Fibroblast of upper back skin (primary cell): Measurements from ENCODE around the gene CUL2.
"Not testable (repeated sequence)": the region's sequence is repeated elsewhere in the genome, so short reads cannot be mapped to it uniquely, and the experiment has no call there.

Experiments
- DNase-seq: peaks from one replicate; pipeline ENCODE4 v3.0.0-alpha.2; 2013

CUL2 gene

DNA sequence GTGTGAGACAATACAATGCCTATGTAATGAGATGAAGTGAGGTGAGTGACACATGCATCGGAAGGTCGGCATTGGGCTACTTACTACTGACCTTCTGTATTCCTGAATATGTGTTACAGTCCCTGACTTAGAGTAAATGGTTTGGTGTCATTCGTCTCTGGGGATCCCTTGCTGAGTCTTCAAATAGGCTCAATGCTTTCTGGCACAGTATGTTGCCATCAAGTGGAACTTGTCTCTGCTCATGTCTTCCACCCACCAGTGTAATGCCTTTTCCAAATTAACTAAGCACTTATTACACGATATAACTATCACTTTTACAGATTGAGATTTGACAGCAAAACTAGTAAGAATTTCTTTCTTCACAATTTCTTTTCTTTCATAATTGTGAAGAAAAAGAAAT is 10.9 kb downstream of the CUL2 start:
- DNase-seq, result no peak

- no peak for DNase-seq
These were observed 14.9 kb downstream of the CUL2 start for GRCh38 chr10:35075228-35075627.

DNA sequence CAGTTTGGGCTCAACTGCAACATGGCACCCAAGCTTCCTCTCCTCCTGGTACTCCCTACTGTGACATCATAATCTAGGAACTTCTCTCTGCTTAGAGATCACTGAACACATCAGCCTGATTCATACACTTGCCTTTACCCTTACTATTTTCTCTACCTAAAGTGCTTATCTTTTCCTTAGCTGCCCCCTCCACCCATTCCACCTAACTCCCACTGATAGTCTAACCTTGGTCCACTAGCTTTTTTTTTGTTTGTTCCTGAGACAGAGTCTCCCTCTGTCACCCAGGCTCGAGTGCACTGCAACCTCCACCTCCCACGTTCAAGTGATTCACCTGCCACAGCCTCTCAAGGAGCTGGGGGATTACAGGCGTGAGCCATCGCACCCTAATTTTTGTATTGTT is 15.9 kb downstream of the CUL2 start:
- DNase-seq, result no peak

DNA sequence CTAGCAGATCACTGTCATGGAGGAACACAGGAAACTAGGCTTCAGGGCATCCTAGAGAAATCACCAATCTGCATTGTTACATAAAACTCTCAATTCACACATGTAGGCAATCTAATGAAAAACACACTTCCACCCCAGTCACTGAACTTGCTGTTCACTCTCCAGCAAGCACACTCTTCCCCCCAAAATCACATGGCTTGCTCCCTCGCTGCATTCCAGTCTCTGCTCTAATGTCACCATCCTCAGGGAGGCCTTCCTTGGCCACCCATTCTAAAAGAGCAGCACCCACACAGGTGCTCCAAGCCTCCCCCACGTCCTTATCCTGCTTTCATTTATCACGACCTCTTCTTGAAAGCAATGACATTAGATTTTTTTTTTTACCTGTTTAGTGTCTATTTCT is 19.6 kb downstream of the CUL2 start:
- DNase-seq, result no peak

GRCh38 chr10:35063837-35064454 is 26.2 kb downstream of the CUL2 start:
- no peak for DNase-seq

GRCh38 chr10:35059481-35059880 is 30.7 kb downstream of the CUL2 start:
- peak; percentile 80 for DNase-seq

DNA sequence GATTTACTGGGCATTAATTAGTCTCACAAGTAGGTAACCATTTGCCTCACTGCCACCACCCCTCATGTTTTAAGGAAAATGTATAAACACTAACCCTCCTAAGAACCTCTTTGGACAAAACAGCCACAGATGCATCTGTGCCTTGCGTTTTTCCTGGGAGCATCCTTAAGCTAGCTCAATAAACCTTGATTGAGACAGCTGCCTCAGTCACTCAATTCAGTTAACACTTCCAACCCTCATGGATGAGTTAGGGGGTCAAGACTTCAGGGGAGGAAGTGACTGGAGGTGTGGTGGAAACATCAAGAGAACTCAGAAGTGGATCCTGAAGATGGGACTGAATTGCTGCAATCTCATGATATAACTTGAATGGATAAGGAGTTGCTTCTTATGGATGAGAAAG is 31.5 kb downstream of the CUL2 start:
- DNase-seq, result no peak

DNA sequence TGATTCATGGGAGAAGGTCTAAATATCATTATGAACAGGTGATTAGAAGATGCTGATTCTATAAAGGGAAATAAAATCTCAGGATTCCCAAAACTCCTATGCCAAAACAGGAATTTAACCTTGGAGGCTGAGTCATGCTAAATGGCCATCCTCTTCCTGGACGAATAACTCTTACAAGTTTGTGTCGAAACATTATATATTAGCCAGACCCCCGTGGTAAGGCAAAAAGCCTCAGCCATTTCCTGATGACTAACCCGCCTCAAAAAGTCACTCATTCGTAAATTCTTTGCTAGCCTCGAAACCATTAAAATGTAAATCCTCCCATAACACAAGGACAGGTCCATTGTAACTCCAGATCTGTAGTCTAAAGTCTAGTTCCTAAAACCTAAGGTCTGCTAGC is 32.0 kb downstream of the CUL2 start:
- peak; percentile 96 for DNase-seq

GRCh38 chr10:35056686-35057085 is 33.5 kb downstream of the CUL2 start:
- no peak for DNase-seq

- DNase-seq, result no peak
These were observed 34.0 kb downstream of the CUL2 start for GRCh38 chr10:35056133-35056532.

- no peak for DNase-seq
These were observed 39.6 kb downstream of the CUL2 start for GRCh38 chr10:35050568-35050967.

GRCh38 chr10:35046074-35046473 is 44.1 kb downstream of the CUL2 start:
- DNase-seq, result no peak

DNA sequence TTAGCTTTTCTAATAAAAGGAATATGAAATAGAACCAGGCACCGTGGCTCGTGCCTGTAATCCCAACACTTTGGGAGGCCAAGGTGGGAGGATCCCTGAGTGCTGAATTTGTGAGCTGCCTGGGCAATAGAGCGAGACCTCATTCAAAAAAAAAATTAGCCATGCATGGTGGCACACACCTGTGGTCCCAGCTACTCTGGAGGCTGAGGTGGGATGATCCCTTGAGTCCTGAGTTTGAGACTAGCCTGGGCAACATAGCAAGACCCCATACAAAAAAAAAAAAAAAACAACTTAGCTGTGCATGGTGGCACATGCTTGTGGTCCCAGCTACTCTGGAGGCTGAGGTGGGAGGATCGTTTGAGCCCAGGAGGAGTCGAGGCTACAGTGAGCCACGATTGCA is 44.9 kb downstream of the CUL2 start:
- not testable (repeated sequence) for DNase-seq

GRCh38 chr10:35043796-35044344 is 46.3 kb downstream of the CUL2 start:
- DNase-seq, result peak; percentile 78

DNA sequence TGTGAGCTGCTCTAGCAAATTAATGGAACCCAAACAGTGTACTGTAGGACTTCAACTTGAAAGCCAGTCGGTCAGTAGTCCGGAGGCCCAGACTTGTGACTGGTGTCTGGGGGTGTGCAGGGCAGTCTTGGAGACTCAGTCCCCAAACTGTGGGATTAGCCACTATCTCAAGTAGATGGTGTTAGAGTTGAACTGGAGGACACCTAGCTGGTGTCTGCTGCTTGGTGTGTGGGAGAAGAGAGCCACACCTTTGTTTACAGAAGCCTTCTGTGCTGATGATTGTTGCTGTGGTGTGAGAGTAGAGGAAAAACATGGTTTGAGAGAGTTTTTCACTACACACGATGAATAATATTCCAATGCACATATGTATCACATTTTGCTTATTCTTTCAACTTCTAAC is 47.4 kb downstream of the CUL2 start:
- DNase-seq, result no peak

DNA sequence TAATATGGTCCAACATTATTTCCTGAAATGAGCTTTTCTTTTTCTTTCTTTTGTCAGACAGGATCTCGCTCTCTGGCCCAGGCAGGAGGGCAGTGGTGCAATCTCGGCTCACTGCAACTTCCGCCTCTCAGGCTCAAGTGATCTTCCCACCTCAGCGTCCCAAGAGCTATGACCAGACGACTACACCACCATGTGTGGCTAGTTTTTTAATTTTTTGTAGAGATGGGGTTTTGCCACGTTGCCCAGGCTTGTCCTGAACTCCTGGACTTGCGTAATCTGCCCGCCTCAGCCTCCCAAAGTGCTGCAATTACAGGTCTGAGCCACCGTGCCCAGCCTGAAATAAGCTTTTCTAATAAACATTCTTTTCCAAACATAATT is 48.6 kb downstream of the CUL2 start:
- DNase-seq, result no peak

DNA sequence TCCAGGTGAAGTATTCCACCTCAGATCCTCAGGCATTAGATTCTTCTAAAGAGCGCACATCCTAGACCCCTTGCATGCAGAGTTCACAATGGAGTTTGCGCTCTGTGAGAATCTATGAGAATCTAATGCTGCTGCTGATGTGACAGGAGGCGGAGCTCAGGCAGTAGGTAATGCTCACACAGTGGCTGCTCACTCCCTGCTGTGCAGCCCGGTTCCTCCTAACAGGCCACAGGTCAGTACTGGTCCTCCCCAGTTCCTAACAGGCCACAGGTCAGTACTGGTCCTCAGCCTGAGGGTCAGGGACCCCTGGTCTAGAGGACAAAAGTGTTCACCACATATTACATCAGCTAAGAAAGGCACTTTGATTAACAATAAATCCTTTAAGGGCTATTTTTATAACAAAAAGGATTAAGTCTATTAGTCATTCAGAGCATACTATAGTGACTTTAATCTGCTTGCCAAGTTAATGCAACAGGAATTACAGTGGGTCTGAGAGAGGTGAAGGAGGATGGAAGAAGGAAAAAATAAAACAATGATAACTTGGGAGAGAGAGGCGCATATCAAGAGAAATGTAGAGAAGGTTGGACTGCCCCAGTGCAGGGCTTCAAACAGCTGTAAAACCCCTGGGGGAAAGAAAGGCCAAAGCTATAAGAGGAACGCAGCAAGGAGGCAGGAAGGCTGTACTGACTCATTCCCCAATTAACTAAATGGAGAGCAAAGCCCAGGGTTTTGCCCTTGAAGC is 49.2 kb downstream of the CUL2 start:
- peak; percentile 87 for DNase-seq

GRCh38 chr10:35037104-35037503 is 53.0 kb downstream of the CUL2 start:
- no peak for DNase-seq

DNA sequence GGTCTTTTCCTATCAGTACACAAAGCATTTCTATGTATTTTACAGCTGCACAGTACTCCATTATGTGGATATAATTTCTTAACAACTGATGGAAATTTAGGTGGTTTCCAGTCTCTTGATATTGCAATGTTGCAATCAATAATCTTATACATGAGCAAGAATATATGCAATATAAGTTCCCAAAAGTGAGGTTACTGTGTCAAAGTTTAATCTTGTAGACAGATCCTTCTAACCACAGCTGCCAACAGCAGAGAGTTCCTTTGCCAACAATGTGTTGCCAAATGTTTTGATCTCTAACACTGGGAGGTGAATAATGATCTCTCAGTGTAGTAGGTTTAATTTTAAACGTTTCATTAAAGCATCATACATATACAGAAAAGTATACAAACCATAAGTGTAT is 54.5 kb downstream of the CUL2 start:
- no peak for DNase-seq

DNA sequence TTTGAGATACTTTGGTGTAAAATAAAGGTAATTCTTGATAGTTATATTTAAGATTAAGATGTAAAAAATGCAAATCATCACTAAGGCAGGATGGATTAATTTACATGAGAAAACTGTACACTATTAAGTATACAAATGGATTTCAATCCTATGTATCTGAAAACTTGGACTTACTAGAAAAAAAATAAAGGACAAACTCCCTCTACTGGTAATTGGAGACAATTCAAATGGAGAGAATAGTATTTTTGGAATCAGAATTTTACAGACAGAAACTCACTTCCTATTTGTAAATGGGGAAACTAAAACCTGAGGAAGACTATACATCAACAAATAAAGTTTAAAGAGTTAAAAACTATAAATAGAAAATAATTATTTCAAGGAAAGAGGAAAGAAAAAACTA is 62.6 kb downstream of the CUL2 start:
- DNase-seq, result peak; percentile 42

DNA sequence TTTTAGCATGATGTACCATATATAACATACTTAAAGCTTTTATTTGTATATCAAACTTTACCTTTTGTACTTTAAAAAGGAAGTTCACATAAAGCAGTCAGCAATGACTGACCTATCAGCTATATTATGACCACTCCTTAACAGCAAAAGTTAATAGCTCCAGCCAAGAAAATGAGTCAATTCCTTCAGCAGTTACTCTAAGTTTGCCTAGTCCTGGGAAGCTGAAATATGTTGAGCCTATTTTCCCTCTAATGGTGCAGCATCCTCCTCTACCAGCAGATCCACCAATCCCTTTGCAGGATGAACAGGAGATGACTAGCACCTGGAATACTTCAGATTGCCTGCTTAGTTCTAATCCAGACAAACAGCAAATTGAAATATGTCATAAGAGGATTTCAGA is 64.2 kb downstream of the CUL2 start:
- DNase-seq, result peak; percentile 44

- DNase-seq, result no peak
These were observed 69.7 kb downstream of the CUL2 start for GRCh38 chr10:35020481-35020880.

DNA sequence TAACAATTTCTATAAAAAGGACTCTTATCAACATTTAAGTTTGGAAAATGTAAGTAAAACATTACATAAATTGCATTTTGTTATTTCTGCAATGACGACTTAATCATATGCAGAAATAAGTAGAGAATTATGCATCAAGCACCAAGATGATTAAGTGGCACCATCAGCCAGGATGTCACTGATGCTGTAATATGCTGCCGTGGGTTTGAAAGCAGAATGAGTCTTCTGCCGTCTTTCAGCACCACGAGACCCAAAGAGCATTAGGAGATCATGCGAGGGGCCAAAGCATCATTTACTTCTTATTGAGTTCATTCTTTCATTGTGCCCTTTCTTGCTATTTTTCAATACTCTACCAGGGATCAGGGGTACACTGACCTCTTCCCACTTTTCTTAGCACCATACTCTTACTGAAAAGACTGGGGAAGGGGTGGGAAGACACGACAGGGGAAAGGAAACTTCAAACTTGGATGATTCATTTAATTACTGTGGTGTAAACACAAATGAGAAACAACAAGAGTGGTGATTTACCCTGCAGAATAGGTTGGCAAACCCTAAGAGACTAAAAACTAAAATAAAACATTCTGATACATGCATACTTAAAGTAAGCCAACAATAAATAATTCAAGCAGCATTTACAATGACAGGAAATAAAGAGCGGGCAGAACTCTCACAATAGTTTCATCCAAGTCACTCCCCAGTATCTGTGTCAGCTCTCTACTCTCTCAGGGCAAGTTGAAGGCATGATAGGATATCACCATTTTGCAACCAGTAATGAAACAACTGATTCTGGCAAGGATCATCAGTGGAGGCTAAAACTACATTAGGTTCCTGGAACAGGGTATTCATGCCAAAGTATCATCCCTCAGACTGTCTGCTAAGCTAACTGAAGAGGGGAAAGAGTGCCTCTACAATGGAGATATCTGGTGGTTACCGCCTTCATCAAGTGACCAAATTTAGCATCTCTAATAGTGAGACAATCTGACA is 70.8 kb downstream of the CUL2 start:
- DNase-seq, result no peak
